ENCODE measurements around the gene BBS1. TPM values are rescaled to one million over a fixed set of nuclear protein-coding genes. Genes with fewer than 3 reads are reported as not detected.

BBS1 gene
- polyA plus RNA-seq, 4 donors: 36.5 to 96.9 (median 70.8) TPM

GRCh38 chr11:66476841-66477251 is 33.6 kb upstream of the BBS1 start:
- no peak for DNase-seq (ENCODE audit: low read depth in 4 of 4, low spot score in 3 of 4)

GRCh38 chr11:66477263-66478201 is 32.9 kb upstream of the BBS1 start:
- no peak for DNase-seq (ENCODE audit: low read depth in 4 of 4, low spot score in 3 of 4)

GRCh38 chr11:66478729-66479393 is 31.6 kb upstream of the BBS1 start:
- no peak for DNase-seq (ENCODE audit: low read depth in 4 of 4, low spot score in 3 of 4)

- no peak for DNase-seq (ENCODE audit: low read depth in 4 of 4, low spot score in 3 of 4)
These were observed 30.9 kb upstream of the BBS1 start for GRCh38 chr11:66479394-66480116.

GRCh38 chr11:66480117-66480938 is 30.1 kb upstream of the BBS1 start, which contains the start of gene DPP3:
DPP3 (plus strand) TSS chr11:66480434; CDS start chr11:66482201, 1,767 bp downstream.
- peak; percentile 82 to 88 (median 86) for DNase-seq (ENCODE audit: low read depth in 4 of 4, low spot score in 3 of 4)

- no peak for DNase-seq (ENCODE audit: low read depth in 4 of 4, low spot score in 3 of 4)
These were observed 25.5 kb upstream of the BBS1 start for GRCh38 chr11:66484806-66485380.

- no peak for DNase-seq (ENCODE audit: low read depth in 4 of 4, low spot score in 3 of 4)
These were observed 21.5 kb upstream of the BBS1 start for GRCh38 chr11:66488957-66489356.

- DNase-seq (ENCODE audit: low read depth in 4 of 4, low spot score in 3 of 4): no peak
These were observed 20.8 kb upstream of the BBS1 start for GRCh38 chr11:66489636-66490035.

GRCh38 chr11:66491315-66491935 is 19.0 kb upstream of the BBS1 start:
- DNase-seq (ENCODE audit: low read depth in 4 of 4, low spot score in 3 of 4): no peak

GRCh38 chr11:66492161-66492865 is 18.1 kb upstream of the BBS1 start:
- no peak for DNase-seq (ENCODE audit: low read depth in 4 of 4, low spot score in 3 of 4)

- no peak for DNase-seq (ENCODE audit: low read depth in 4 of 4, low spot score in 3 of 4)
These were observed 17.3 kb upstream of the BBS1 start for GRCh38 chr11:66493130-66493529.

GRCh38 chr11:66494458-66494857 is 16.0 kb upstream of the BBS1 start:
- DNase-seq (ENCODE audit: low read depth in 4 of 4, low spot score in 3 of 4): no peak

GRCh38 chr11:66494935-66495334 is 15.5 kb upstream of the BBS1 start:
- no peak for DNase-seq (ENCODE audit: low read depth in 4 of 4, low spot score in 3 of 4)

GRCh38 chr11:66495401-66495854 is 15.0 kb upstream of the BBS1 start:
- no peak for DNase-seq (ENCODE audit: low read depth in 4 of 4, low spot score in 3 of 4)

- DNase-seq (ENCODE audit: low read depth in 4 of 4, low spot score in 3 of 4): no peak
These were observed 13.2 kb upstream of the BBS1 start for GRCh38 chr11:66497206-66497605.

GRCh38 chr11:66498506-66498905 is 11.9 kb upstream of the BBS1 start:
- DNase-seq (ENCODE audit: low read depth in 4 of 4, low spot score in 3 of 4): no peak

- no peak for DNase-seq (ENCODE audit: low read depth in 4 of 4, low spot score in 3 of 4)
These were observed 5.1 kb upstream of the BBS1 start for GRCh38 chr11:66505276-66505816.

- no peak for DNase-seq (ENCODE audit: low read depth in 4 of 4, low spot score in 3 of 4)
These were observed 1.3 kb upstream of the BBS1 start for GRCh38 chr11:66509131-66509561.
